ENCODE data around the gene CKAP4.

Gene CKAP4

DNA sequence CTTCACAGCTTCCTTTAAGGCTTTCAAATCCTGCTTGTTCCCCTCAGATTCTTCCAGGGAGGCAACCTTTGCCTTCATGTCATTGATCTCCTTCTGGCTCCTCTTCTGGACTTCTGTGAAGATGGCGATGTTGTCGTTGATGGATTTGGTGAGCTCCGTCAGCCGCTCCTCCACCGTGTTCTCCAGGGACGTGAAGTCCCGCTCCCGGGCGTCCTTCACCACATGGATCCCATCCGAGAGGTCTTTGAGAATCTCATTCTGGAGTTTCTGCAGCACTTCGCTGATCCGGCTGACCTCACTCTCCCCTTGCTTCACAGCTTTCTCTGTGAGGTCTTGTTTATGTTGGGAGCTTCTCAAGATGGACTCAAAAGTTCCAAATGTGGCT, 7.9 kb downstream of the CKAP4 start:
- H3K4me1 ChIP-seq = peaks cover 7% of the 10 kb centered on the region
- no peak overlapping the region for H3K4me3 ChIP-seq (ENCODE audit: low read depth, low read length)
- H3K27me3 ChIP-seq = no peaks in the 10 kb centered on the region
- no peak for DNase-seq
- H3K36me3 ChIP-seq = peaks cover 17% of the 10 kb centered on the region
- TF ChIP-seq, protein P1, sequence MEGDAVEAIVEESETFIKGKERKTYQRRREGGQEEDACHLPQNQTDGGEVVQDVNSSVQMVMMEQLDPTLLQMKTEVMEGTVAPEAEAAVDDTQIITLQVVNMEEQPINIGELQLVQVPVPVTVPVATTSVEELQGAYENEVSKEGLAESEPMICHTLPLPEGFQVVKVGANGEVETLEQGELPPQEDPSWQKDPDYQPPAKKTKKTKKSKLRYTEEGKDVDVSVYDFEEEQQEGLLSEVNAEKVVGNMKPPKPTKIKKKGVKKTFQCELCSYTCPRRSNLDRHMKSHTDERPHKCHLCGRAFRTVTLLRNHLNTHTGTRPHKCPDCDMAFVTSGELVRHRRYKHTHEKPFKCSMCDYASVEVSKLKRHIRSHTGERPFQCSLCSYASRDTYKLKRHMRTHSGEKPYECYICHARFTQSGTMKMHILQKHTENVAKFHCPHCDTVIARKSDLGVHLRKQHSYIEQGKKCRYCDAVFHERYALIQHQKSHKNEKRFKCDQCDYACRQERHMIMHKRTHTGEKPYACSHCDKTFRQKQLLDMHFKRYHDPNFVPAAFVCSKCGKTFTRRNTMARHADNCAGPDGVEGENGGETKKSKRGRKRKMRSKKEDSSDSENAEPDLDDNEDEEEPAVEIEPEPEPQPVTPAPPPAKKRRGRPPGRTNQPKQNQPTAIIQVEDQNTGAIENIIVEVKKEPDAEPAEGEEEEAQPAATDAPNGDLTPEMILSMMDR (IDR thresholded peaks at IDR 0.05; ENCODE audit: low read depth, low read length) = no peak
- no peaks in the 10 kb centered on the region for H3K9me3 ChIP-seq

DNA sequence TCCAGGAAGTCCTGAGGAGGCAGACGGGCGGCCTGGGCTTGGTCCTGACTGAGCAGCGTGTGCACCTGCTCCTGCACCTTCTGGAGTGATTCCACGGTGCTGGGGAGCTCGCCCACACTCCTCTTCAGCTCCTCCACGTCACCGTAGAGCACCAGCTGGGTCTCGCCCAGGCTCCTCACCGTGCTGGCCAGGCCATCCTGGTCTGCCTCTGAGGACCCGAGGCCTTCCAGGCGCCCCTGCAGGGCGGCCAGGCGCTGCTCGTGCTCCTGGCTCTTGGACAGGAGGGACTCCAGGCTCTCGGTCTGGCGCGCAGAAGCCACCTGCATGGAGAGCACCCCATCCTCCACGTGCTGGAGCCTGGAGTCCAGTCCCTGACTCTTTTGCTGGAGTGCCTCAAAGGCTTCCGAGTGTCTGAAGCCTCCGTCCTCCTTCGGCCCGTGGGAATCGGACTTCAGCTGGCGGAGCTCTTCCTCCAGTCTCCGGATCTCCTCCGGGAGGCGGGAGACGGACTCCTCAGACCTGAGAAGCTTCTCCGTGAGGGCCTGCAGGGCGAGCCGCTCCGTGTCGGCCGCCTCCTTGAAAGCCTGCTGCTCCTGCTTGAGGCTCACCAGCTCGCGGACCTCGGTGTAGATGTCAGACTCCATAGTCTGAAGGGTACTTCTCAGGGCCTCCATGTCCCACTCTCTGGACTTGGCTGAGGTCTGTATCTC, 8.4 kb downstream of the CKAP4 start:
- TF ChIP-seq, protein P1 (IDR thresholded peaks at IDR 0.05; ENCODE audit: low read depth, low read length) = no peak
- H3K4me1 ChIP-seq = peaks cover 11% of the 10 kb centered on the region
- no peak overlapping the region for H3K4me3 ChIP-seq (ENCODE audit: low read depth, low read length)
- no peaks in the 10 kb centered on the region for H3K9me3 ChIP-seq
- DNase-seq = no peak
- H3K27me3 ChIP-seq = no peaks in the 10 kb centered on the region
- peaks cover 17% of the 10 kb centered on the region for H3K36me3 ChIP-seq

DNA sequence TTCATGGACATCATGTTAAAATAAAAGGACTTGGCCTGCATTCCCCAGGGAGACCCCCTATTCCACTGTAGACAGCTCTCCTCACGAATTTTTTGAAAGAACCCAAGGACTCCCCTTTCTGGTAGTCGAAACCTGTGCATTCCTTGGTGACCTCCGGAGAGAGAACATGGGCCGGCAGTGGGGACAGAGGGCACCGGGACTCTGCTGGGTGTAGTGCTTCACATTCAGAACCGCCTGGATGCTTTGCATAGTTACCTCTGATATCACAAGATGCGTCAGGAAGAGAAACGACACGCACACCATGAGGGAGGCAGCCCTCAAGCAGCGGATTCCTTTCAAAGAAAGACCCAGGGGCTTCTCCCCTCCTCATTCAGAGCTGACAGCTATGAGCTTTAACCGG, 9.7 kb downstream of the CKAP4 start:
- Histone ChIP-seq H3K36me3 (peaks cover 17% of the 10 kb centered on the region), H3K4me1 (peaks cover 11% of the 10 kb centered on the region), H3K27me3 (no peaks in the 10 kb centered on the region), H3K9me3 (no peaks in the 10 kb centered on the region), H3K4me3 (ENCODE audit: low read depth, low read length) (no peak overlapping the region)
- no peak for DNase-seq
- TF ChIP-seq, protein P1 (IDR thresholded peaks at IDR 0.05; ENCODE audit: low read depth, low read length) = no peak

DNA sequence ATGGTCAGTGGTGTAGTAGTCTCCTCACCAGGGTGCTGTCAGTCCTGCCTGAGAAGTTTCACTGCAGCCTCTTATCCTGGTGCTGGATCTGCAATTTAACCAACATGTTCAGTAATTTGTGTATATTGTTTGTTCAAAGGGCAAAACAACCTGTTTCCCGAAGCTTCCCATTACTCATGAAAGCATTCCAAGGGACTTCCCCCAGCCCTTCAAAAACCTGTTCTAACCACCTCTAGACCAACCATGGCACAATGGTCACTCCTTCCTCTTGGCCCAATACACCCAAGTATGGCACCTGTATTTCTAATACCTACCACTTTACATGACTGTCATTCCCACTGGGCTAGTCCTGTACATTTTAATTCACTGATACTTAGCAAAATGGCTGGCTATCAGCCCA, 12.1 kb downstream of the CKAP4 start:
- TF ChIP-seq, protein P1 (IDR thresholded peaks at IDR 0.05; ENCODE audit: low read depth, low read length) = no peak

DNA sequence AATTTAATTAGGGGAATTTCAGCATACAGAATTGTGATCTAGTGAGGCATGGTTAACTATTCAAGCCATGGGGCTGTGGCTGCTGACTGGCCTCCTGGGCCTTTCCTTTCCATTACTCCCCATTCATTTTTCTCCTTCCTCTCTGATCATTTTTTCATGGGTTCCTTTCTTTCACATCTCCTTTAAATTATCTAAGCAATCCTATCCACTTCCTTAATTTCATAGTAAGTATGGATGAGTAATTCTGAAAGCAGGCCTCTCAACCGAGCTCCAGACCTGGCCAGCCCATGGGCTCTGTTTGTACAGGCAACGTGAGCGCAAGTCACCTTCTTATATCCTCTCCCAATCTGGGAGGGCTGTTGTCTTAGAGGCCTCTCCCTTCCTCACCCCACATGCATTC, 13.4 kb downstream of the CKAP4 start:
- TF ChIP-seq, protein P1 (IDR thresholded peaks at IDR 0.05; ENCODE audit: low read depth, low read length) = no peak
- no peaks in the 10 kb centered on the region for H3K9me3 ChIP-seq
- peaks cover 11% of the 10 kb centered on the region for H3K4me1 ChIP-seq
- no peak overlapping the region for H3K4me3 ChIP-seq (ENCODE audit: low read depth, low read length)
- no peak for DNase-seq
- peaks cover 8% of the 10 kb centered on the region for H3K36me3 ChIP-seq
- no peaks in the 10 kb centered on the region for H3K27me3 ChIP-seq

More for the DNA sequence above, 12.1 kb downstream of the CKAP4 start:
- DNase-seq = no peak
- Histone ChIP-seq H3K36me3 (peaks cover 17% of the 10 kb centered on the region), H3K27me3 (no peaks in the 10 kb centered on the region), H3K4me1 (peaks cover 11% of the 10 kb centered on the region), H3K4me3 (ENCODE audit: low read depth, low read length) (no peak overlapping the region), H3K9me3 (no peaks in the 10 kb centered on the region)

DNA sequence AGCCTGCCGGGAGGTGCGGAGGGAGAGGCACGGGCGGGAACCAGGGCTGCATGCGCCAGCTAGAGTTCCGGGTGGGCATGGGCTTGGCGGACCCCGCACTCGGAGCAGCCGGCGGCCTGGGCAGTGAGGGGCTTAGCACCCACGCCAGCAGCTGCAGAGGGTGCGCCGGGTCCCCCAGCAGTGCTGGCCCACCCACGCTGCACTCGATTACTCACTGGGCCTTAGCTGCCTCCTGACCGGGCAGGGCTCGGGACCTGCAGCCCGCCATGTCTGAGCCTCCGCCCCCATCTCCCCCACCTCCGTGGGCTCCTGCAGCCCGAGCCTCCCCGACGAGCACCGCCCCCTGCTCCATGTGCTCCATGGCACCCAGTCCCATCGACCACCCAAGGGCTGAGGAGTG, 14.8 kb downstream of the CKAP4 start:
- no peak for DNase-seq

More for the DNA sequence above, 14.8 kb downstream of the CKAP4 start:
- Histone ChIP-seq H3K27me3 (no peaks in the 10 kb centered on the region), H3K4me1 (peaks cover 11% of the 10 kb centered on the region), H3K36me3 (no peaks in the 10 kb centered on the region), H3K9me3 (no peaks in the 10 kb centered on the region), H3K4me3 (ENCODE audit: low read depth, low read length) (no peak overlapping the region)
- TF ChIP-seq, protein P1 (IDR thresholded peaks at IDR 0.05; ENCODE audit: low read depth, low read length) = no peak

All from BE2C (cell line).